HG02870 (cell line): Measurements from ENCODE around the gene ZDHHC7.

Experiments used
- ATAC-seq: cut with Tn5 transposase; IDR thresholded peaks from one replicate; pipeline ENCODE4 v1.9.1; 2021; ENCODE audit warnings: mild to moderate bottlenecking, moderate library complexity; ENCODE audit not compliant: unreplicated experiment

Gene ZDHHC7

GRCh38 chr16:84925092-84925772 lies 86.1 kb downstream of the ZDHHC7 start:
- ATAC-seq, result no peak

- no peak for ATAC-seq
These were observed 86.8 kb downstream of the ZDHHC7 start for GRCh38 chr16:84924331-84925091.
